Measurements from ENCODE around the gene PALMD. TPM values are rescaled to one million over a fixed set of nuclear protein-coding genes. Genes with fewer than 3 reads are reported as not detected.
A peak's percentile ranks its signal among the peaks of the same experiment; 100 is the strongest.

The PALMD gene
- total RNA-seq, 1 experiment from 2014 or later: 10.2 TPM

- peak; percentile 97 for DNase-seq (ENCODE audit: low read depth)
Observed at GRCh38 chr1:99659755-99660210, 13.9 kb downstream of the PALMD start.

- DNase-seq (ENCODE audit: low read depth): no peak
Observed at GRCh38 chr1:99660496-99660895, 14.6 kb downstream of the PALMD start.

GRCh38 chr1:99661780-99662179 is 15.9 kb downstream of the PALMD start:
- DNase-seq (ENCODE audit: low read depth): no peak

GRCh38 chr1:99662539-99663080 is 16.7 kb downstream of the PALMD start:
- no peak for DNase-seq (ENCODE audit: low read depth)

- DNase-seq (ENCODE audit: low read depth): no peak
Observed at GRCh38 chr1:99663501-99663900, 17.6 kb downstream of the PALMD start.

GRCh38 chr1:99665212-99665611 is 19.3 kb downstream of the PALMD start:
- DNase-seq (ENCODE audit: low read depth): no peak

- no peak for DNase-seq (ENCODE audit: low read depth)
Observed at GRCh38 chr1:99669376-99669775, 23.5 kb downstream of the PALMD start.

GRCh38 chr1:99669821-99670220 is 23.9 kb downstream of the PALMD start:
- no peak for DNase-seq (ENCODE audit: low read depth)

- no peak for DNase-seq (ENCODE audit: low read depth)
Observed at GRCh38 chr1:99670583-99670982, 24.7 kb downstream of the PALMD start.

GRCh38 chr1:99672038-99672437 is 26.1 kb downstream of the PALMD start:
- no peak for DNase-seq (ENCODE audit: low read depth)

- DNase-seq (ENCODE audit: low read depth): no peak
Observed at GRCh38 chr1:99672530-99673213, 26.8 kb downstream of the PALMD start.

GRCh38 chr1:99673315-99673714 is 27.4 kb downstream of the PALMD start:
- DNase-seq (ENCODE audit: low read depth): no peak

GRCh38 chr1:99674115-99675064 is 28.5 kb downstream of the PALMD start:
- peak; percentile 50 for DNase-seq (ENCODE audit: low read depth)

GRCh38 chr1:99675292-99675691 is 29.4 kb downstream of the PALMD start:
- no peak for DNase-seq (ENCODE audit: low read depth)

GRCh38 chr1:99675994-99676393 is 30.1 kb downstream of the PALMD start:
- DNase-seq (ENCODE audit: low read depth): no peak

GRCh38 chr1:99676876-99677275 is 31.0 kb downstream of the PALMD start:
- DNase-seq (ENCODE audit: low read depth): no peak

GRCh38 chr1:99677416-99677815 is 31.5 kb downstream of the PALMD start:
- peak; percentile 19 for DNase-seq (ENCODE audit: low read depth)

- DNase-seq (ENCODE audit: low read depth): peak; percentile 79
Observed at GRCh38 chr1:99680270-99680669, 34.4 kb downstream of the PALMD start.

GRCh38 chr1:99681583-99681982 is 35.7 kb downstream of the PALMD start:
- peak; percentile 92 for DNase-seq (ENCODE audit: low read depth)

- DNase-seq (ENCODE audit: low read depth): peak; percentile 95
Observed at GRCh38 chr1:99682291-99682751, 36.4 kb downstream of the PALMD start.

GRCh38 chr1:99685516-99686180 is 39.7 kb downstream of the PALMD start:
- peak; percentile 89 for DNase-seq (ENCODE audit: low read depth)

GRCh38 chr1:99691175-99691574 is 45.3 kb downstream of the PALMD start:
- peak; percentile 62 for DNase-seq (ENCODE audit: low read depth)

All from M059J (cell line).